ENCODE measurements around the gene MUC5AC.
"Not testable (repeated sequence)": the region's sequence is repeated elsewhere in the genome, so short reads cannot be mapped to it uniquely, and the experiment has no call there.

The MUC5AC gene

GRCh38 chr11:1248951-1249350 is 91.2 kb downstream of the MUC5AC start:
- H3K4me3 ChIP-seq (ENCODE audit: low read depth, low read length) = not testable (repeated sequence)

GRCh38 chr11:1250411-1250810 is 92.7 kb downstream of the MUC5AC start:
- not testable (repeated sequence) for H3K4me3 ChIP-seq (ENCODE audit: low read depth, low read length)
